C4-2B (cell line): ENCODE measurements around the gene USP2.

ENCODE experiments used
- ZFX ChIP-seq: fragments of 450-650 bp; IDR thresholded peaks from 2 replicates; pipeline ENCODE4 v1.6.1; 2017
- TF ChIP-seq, protein P1 (sequence below): fragments of 450-650 bp; conservative IDR thresholded peaks from 2 replicates; pipeline ENCODE4 v1.5.1; 2017; ENCODE audit warnings: mild to moderate bottlenecking

DNA sequence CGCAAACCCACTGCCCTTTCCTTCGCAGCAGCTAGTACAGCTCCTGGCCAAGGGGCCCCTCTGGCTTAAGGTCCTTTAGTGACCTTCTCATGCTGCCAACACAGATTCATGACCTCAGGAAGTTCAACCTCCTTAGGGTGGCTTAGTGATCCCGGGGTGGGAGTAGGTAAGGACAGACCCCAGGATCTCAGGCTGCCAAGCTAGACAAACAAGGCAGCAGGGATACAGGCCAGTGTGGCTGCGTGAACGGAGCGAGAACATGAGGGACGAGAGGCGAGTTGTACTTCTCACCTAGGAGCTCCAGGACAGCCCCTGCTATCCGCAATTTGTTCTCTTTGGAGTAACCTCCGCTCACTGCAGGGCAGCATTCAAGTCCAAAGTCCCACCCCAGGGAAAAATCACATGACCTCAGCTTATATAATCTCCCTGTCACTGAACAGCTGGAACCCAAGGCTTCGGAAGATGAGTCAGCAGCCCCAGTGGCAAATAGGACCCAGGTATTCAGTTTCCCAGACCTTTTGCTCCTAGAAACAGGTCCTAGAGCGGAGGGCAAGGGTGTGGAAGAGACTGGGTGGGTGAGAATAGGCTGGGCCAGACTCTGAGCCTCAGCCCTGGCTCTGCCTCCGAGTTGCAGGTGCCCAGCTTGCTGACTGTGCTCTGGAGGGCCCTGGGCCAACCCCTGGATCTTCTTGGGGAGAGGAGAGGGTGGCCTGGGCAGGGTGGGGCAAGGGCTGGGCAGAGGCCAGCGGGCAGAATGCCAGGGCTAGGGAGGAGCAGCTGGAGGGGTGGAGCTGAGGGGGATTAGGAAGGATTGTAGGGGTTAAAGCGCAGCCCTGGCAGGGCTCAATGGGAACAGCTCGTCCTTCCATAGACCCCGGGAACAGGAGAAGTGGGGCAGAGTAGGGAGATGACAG lies 13.1 kb downstream of the USP2 start:
- TF ChIP-seq, protein P1, sequence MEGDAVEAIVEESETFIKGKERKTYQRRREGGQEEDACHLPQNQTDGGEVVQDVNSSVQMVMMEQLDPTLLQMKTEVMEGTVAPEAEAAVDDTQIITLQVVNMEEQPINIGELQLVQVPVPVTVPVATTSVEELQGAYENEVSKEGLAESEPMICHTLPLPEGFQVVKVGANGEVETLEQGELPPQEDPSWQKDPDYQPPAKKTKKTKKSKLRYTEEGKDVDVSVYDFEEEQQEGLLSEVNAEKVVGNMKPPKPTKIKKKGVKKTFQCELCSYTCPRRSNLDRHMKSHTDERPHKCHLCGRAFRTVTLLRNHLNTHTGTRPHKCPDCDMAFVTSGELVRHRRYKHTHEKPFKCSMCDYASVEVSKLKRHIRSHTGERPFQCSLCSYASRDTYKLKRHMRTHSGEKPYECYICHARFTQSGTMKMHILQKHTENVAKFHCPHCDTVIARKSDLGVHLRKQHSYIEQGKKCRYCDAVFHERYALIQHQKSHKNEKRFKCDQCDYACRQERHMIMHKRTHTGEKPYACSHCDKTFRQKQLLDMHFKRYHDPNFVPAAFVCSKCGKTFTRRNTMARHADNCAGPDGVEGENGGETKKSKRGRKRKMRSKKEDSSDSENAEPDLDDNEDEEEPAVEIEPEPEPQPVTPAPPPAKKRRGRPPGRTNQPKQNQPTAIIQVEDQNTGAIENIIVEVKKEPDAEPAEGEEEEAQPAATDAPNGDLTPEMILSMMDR = no peak
- TF ChIP-seq ZFX = no peak
